NCI-H345 treated with DMSO at 0.1 percent for 48 hours (cell line): ENCODE results near the gene CHIT1.

ENCODE experiments used
- DNase-seq: peaks from one replicate; lab custom pipeline; 2025; ENCODE audit not compliant: unreplicated experiment; lab: John Stamatoyannopoulos, UW

CHIT1 gene

DNA sequence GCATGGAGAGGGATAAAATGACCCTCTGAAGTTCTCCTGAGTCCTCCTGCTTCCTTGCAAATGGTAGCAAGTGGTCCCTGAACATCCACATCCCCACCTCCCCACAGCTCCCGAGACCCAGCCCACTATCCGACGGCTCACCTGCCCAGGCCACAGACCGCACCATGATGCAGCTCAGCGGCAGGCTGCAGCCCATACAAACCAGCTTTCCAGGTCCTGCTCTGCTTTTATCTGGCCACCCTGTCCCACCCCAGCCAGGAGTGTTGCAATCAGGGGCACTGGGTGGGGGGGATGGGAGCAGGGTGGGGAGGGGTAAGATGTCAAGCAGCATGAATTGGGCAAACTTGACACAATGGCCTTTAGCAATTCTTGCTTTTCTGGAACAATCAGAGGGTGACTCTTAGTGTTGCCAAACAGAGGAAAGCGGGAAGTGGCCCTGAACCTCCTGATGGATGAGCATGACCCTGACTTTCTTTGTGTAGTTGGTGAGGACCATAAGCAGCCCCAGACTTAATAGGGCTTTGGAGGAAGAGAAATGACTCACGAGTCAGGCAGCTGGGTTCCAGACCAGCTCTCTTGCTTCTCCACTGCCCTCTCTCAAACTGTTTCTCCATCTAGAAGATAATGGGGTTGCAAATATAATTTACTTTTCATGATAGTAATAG lies at the start of gene CHIT1:
Gene CHIT1 (minus strand): TSS at position 203 of the 665 bp plus-strand sequence. CDS start 37 bp downstream, at position 166.
- DNase-seq = no peak

DNA sequence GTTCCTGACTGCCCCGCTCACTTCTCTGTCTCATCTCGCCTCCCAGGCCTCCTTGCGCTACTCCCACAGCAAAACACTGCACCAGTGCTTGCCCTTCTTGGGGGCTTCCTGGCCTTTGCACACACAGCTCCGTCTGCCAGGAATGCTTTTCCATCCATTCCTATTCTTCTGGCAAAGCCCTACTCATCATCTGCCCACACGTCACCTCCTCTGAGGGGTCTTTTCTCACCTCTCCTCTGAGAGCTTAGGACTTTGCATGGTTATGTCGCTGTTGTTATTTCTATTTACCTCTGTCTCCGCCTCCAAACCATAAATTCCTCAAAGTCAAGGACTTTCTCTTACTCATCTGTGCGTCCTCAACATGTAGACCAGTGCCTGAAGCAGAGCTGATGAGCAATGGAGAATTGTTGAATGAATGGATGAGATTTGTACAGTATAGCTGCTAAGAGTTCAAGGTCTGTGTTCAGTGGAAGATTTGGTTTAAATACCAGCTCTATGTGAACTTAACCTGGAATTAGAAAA lies 49.5 kb upstream of the CHIT1 start:
- no peak for DNase-seq

DNA sequence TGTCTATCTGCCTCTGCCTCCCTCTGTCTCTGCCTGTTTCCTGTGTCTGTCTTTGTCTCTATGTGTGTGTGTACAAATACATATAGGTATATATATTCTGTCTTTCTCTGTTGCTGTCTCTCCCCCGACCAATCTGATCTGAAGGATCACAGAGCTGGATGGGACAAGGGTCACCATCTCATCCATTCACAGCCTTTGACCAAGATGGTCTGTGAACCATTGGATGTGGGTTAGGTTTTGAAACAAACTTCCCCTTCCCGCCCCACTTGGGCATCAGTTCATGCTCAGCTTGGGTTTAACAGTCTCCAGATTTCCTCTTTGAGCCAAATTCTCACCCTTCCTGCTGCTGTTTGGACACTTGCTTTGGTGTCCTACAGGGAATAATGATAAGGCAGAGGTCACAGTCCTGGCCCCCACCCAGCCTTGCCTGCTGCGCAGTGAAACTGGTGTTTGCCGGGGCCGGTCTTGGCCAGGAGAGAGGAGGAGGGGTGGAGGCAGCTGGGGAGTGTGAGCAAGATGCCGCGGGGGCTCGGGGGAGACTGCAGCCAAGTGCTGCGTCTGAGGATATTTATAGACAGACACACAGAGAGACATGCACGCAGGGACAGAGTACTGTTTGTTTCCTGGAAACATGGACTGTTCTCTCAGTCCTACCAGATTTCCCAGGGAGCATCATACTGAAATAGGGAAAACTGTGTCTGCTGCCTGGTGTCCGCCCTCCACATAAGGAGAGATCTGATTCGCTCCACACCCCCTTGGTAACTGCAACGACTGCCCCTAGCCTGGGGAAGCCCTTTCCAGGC lies 48.8 kb upstream of the CHIT1 start:
- DNase-seq = no peak

DNA sequence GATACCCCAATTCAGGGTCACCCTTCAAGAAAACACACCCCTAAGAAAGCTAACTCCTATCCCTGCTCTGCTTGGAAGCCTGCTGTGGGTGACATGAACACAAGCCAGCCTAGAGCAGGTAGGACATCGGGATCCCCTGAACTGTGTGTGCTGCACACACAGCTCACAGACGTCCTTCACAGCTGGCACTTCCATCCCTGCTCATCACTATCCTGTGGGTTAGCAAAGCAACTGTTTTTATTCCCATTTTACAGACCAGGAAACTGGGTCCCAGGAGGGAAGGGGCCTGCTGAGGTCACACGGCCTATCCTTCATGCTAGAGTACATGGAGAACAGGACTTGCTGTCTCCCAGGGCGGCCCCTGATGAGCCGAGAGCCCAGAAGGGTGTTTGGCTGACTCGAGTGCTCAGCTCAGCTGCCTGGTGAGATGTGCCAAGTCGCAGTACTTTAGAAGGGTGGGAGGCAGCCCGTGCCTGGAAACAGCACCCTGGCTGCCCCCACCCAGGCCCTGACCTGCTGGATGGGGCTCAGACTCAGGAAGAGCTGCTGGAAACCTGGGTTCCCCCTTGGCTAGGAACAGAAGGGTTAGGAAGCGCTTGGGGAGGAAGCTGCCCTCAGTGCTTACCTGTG lies 47.6 kb upstream of the CHIT1 start:
- DNase-seq = no peak

DNA sequence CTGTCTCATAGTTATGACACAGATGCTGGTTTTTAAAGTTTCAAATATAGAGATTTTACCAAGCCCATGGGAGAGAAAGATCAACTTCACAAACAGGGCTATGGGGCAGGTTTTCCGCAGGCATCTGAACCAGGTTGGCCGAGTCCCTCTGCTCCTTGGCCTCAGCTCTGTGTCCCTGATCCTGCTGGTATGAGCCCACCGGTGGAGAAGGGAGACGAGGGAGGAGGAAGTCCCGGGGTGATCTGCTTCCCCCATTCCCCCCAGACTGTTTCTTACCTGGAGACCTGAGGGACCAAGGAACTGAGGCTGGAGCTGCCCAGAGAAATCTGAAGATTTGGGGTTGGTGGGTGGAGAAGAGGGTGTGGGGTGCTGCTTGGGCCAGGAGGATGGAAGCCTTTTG lies 46.9 kb upstream of the CHIT1 start:
- no peak for DNase-seq

DNA sequence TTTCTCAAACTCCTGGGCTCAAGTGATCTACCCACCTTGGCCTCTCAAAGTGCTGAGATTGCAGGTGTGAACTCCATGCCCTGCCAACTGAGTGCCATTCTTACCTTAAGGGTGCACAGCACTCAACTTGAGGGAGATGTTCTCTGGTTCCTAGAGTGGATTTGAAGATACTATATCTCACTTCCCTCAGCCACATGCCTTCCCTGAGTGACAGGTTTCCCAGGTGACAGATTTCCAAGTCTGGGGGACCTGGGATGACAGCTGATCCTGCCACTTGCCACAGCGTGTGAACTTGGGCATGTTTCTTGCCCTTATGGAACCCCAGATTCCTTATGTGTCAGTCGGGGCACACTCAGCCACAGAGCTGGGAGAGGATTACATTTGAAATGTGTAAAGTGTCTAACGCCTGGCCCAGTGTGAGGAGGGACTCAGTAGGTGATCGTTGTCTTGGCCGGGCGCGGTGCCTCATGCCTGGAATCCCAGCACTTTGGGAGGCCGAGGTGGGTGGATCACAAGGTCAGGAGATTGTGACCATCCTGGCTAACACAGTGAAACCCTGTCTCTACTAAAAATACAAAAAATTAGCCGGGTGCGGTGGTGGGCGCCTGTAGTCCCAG lies 46.3 kb upstream of the CHIT1 start:
- no peak for DNase-seq

DNA sequence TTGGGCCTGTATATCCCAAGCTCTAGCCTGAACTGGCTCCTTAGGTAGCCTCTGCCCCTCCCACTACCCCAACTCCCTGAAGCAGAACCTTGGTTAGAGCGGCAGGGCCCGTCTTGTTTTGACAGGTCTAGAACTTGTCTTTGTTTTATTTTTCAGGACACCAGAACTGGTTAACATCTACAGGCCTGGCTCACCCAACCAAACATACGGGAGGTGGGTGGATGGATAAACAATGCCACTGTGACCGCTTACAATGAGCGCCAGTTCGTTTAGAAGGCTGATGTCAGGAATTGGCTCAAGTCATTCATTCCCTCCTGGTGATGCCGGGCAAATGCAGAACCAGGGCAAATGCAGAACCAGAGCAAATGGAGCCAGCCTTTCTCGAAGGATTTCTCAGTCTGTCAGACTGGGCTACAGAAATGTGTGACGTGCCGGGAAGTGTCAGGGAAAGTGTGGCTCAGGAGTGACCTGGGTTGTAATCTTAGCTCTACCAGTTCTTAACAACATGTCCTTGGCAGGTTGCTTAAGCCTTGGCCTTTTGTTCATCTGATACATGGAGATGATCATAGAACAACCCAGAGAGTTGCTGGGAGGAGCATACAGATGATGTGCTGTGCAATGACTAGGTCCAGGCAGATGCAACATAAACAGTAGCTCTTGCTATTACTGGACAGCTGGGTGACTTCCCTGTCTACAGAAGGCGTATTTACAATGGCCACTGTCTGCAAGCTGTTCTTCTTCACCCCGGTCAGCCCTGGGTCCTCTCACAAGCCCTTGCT lies 45.3 kb upstream of the CHIT1 start:
- DNase-seq = no peak

DNA sequence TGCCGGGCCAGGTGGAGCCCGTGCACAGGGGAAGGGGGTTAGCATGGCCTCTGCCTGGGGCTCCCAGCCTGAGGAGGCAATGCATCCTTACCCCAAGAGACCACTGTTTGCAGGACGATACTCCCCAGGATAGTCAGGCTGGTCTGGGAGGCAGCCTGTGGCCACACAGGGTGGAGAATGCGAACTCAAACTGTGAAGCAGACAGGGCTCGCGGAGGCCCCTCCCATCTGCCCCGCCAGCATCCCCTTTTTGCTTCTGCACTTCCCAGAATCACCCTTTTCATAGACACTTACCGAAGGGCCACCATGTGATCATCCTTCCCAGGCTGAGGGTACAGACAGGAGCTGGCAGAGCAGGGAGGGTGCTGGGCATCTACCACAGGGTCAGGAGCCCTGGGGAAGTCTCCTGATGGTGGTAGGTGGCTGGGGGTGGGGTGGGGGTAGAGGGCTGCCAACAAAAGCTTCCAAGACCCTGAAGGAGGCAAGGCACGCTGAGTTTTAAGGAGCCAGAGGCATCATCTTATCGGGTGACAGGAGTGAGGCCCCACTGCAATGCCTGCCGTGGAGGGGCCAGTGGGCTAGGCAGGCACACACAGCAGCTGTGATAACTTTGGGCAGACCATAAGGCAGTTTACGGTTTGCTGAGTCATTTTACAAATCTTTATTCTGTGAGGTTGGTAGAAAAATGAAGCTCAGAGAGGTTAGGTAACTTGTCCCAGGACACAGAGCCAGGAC lies 44.6 kb upstream of the CHIT1 start:
- DNase-seq = no peak

DNA sequence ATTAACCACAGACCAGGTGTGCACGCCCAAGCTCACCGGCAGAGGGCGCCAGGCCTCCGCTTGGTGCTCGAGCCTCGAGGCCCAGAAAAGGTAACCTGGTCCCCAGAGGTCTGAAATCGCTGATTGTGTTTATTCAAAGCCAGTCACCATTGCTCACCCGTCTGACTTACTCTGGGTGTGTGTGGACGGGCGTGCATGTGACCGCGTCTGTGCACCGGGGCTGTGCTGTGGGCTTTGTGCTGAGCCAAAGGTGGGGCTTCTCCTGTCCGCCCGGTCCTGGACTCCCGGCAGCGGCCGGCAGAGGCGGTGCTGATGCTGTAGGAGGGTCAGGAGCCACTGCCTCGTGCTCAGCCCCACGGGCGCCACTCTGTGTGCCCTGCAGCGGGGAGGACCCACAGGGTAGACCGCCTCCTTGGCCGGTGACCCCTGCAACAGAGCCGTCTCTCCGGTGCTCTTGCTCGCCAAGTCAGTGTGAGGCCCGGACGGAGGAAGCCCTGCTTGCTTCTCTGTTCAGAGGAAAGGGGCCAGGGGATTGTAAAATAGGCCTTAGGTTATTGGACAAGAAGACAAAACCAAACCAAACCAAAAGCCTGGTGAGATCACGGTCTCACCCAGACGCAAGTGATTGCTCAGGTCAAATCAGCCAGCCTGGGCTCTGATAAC lies 43.9 kb upstream of the CHIT1 start:
- DNase-seq = peak; percentile 68

DNA sequence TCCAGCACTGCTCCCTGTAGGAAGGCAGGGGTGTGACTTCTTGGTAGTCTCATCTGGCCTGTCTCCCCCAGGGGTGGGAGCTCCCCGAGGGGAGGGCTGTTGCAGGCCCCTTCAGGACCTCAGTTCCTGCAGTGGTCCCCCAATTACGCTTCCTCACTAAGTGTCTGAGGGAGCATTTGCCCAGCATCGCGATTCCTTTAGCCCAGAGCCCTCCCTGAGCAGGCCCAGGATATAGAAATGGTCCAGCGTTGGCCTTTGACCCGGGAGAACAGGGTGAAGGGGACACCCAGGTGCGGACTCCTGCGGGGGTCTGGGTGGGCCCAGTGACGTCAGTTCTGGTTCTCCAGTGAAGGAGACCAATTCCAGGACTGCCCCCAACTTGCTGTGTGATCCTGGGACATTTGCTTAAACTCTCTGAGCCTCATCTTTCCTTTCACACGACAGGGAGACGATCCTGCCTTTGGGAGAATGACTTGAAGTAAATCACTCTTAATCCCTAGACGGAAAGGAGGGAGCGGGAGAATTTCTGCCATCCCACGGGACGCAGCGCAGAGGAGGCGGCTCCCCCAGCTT lies 43.2 kb upstream of the CHIT1 start:
- no peak for DNase-seq

DNA sequence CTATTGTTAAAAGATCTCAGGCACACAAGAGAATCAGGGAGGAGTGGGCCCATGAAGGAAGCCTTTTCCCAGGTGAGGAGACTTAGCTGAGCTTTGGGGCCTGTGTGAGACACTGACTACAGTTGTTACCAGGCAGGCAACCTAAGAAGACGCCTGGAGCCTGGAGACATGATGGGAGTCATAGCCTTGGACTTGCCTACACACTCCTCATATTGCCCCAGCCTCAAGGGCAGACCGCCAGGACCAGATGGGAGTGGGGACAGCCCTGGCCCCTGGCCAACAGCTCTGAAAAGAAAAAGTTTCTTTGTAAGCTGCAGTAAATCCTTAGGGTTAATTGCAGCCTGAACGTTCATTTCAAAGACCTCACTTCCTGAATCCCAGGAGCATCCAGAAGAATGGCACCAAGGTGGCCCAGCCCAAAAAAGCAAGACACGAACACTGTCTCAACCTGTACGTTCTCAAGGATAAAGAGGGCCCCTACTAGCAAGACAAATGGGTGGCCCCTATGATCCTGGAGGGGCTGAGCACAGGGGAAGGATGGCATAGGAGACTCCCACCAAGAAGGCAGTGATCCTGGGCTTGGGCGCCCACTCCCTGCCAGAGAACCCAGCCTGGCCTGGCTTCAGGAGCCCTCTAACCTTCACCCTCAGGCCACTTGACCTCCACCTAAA lies 42.6 kb upstream of the CHIT1 start:
- DNase-seq = no peak

DNA sequence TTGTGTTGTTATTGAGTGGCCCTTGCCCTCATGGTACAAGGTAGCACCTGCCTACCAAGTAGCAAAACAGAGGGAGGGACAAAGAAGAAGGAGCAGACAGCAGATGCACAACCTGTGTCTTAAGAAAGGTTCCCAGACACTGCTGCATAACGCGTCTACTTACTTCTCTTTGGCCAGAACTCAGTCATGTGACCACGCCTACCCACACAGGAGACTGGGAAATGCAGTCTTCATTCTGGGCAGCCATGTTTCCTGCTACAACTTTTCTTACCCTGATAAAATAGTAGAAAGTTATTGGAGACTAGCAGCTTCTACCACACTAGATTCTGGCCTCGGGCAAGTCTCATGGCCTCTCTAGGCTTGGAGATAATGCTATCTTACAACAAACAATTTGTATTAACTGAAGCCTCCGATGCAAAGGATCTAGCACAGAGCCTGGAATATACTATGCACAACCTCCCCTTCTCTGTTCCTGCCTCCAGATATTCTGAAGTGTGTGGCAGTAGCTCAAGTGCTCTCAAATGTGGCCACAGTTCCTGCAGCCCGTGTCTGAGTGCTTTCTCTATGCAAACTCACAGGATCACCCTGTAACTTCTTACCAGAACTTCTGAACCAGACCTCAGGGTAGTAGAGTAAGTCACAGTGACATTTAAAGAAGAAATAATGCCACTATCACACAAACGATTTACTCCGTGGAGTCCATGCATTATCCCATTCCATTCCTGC lies 41.7 kb upstream of the CHIT1 start:
- no peak for DNase-seq

DNA sequence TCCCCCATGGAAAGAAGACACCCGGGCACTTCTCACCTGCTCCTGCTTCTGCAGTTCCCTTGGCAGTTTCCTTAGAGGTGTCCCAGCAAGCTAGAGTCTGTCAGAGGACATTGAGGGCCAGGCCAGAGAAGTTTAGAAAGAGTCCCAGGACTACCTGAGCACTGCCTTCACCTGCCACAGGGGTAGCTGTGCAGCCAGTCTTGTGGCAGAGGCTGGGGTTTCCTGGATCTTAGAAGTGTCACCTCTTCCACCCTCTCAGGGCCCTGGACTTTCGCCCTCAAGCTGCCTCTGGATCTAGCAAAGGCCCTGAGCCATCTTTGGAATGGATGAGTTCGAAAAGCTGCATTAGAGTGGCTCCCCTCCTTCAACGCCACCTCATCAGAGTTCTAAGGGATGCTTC lies 41.0 kb upstream of the CHIT1 start:
- no peak for DNase-seq

DNA sequence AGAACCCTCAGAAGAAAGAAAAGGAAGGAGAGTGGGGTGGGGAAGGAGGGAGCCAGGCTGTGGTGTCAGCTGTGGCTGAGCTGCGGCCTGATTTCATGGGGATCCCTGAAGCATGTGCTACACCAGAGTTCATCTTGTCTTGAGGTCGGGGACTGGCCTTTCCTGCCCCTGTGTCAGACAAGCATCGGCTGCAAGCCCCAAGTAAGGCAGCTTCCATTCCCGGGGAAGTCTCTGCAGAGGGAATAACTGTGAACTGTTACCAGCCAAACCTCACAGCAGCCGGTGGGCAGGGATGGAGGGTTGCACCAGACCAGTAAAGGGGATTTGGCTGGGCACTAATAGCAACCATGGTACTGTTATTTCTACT lies 40.2 kb upstream of the CHIT1 start:
- DNase-seq = no peak

DNA sequence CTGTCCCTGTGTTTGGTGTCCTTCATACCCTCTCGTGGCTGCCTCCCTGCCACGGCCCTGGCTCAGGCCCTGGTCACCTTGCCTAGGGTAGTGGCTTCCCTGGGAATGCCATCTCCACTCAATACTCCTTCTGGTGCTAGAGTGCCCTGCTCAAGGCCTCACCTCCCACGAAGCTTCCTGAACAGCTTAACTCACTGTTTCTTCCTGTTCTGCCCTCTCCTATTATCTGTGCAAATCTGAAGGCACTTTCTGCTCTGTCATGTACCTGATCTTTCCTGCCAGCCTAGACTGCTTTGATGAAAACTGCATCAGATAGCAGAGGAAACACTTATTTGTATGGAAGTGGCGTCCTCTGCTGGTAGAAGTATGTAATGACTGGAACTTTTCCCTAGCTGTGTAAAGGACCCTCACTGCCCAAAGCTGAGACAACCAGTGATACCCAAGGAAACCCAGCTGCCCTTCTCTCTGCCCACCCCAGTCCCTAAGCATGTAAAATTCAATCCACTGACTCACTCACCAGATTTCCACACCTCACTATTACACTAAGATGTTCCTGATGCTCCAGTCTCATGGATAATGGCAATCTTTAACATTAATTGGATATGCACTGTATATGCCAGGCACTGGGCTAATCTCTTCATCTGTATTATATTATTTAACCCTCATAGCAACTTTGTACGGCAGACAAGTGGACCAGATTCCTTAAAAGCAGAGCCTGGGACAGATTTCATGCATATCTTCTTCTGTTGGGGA lies 39.6 kb upstream of the CHIT1 start:
- DNase-seq = peak; percentile 52

DNA sequence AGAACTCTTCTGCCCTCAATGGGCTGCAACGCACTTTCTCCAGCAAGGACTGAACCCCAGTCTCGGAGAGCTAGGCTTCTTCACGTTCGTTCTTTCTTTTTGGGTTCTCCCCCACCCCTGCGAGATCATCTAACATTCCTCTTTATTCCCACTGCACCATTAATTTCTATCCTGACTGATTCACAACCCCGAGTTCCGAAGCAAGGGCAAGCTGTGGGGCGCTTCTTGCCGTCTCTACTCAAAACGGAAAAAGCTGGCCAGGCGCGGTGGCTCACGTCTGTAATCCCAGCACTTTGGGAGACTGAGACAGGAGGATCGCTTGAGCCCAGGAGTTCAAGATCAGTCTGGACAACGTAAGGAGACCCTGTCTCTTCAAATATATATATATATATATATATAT lies 38.4 kb upstream of the CHIT1 start:
- DNase-seq = no peak

DNA sequence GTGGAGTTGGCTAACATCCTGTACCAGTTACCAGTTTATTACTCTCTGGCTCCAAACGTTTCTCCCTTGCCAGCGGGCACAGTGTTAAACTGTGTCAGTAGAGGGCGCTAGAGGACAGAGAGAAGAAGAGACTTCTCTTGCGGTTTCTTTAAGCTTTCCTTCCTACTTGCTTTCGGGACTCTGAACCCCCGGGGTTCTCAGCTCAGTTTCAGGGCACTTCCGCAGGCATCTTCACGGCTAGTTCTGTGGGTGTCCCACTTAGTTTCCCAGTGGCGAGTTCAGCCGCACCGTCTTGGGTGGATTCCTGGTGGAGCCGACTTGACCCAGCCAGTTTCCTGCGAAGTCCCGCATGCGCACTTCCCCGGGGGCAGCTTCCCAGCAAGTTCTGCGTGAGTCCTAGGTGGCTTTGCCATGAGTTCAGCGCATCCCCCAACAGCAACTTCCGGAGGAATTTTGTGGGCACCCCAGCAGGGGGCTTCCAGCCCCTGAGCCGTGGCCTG lies 37.9 kb upstream of the CHIT1 start:
- peak; percentile 61 for DNase-seq
